HG03108 (cell line): Measurements from ENCODE around the gene HSPG2.
A peak's percentile ranks its signal among the peaks of the same experiment; 100 is the strongest.
"Not testable (repeated sequence)": the region's sequence is repeated elsewhere in the genome, so short reads cannot be mapped to it uniquely, and the experiment has no call there.

ENCODE experiments used
- ATAC-seq: cut with Tn5 transposase; IDR thresholded peaks from one replicate; pipeline ENCODE4 v1.9.1; 2021; ENCODE audit warnings: moderate library complexity; ENCODE audit not compliant: unreplicated experiment

HSPG2 gene

GRCh38 chr1:21937034-21937371 lies at the start of gene HSPG2:
TSS of gene HSPG2 (minus strand) at chr1:21937310. CDS start at chr1:21937217, 93 bp downstream.
- peak; percentile 10 for ATAC-seq

- not testable (repeated sequence) for ATAC-seq
These were observed 49.3 kb upstream of the HSPG2 start for GRCh38 chr1:21986386-21986785.

GRCh38 chr1:21985893-21986292 lies 48.8 kb upstream of the HSPG2 start:
- not testable (repeated sequence) for ATAC-seq

GRCh38 chr1:21983539-21983938 lies 46.4 kb upstream of the HSPG2 start:
- ATAC-seq = not testable (repeated sequence)

- ATAC-seq = not testable (repeated sequence)
These were observed 45.0 kb upstream of the HSPG2 start for GRCh38 chr1:21982122-21982521.

- not testable (repeated sequence) for ATAC-seq
These were observed 44.1 kb upstream of the HSPG2 start for GRCh38 chr1:21981253-21981652.

- not testable (repeated sequence) for ATAC-seq
These were observed 43.6 kb upstream of the HSPG2 start for GRCh38 chr1:21980515-21981220.

GRCh38 chr1:21978209-21978608 lies 41.1 kb upstream of the HSPG2 start:
- ATAC-seq = not testable (repeated sequence)

- ATAC-seq = not testable (repeated sequence)
These were observed 39.7 kb upstream of the HSPG2 start, which contains the start of gene CELA3B for GRCh38 chr1:21976703-21977239. TSS of gene CELA3B (plus strand) at chr1:21977022. CDS start at chr1:21977040, 18 bp downstream.

- ATAC-seq = not testable (repeated sequence)
These were observed 38.2 kb upstream of the HSPG2 start for GRCh38 chr1:21975296-21975695.

- not testable (repeated sequence) for ATAC-seq
These were observed 37.6 kb upstream of the HSPG2 start for GRCh38 chr1:21974699-21975098.

- ATAC-seq = not testable (repeated sequence)
These were observed 36.8 kb upstream of the HSPG2 start for GRCh38 chr1:21973948-21974347.

- ATAC-seq = not testable (repeated sequence)
These were observed 35.9 kb upstream of the HSPG2 start for GRCh38 chr1:21972973-21973441.

- not testable (repeated sequence) for ATAC-seq
These were observed 33.4 kb upstream of the HSPG2 start for GRCh38 chr1:21970523-21970922.

GRCh38 chr1:21969066-21969465 lies 32.0 kb upstream of the HSPG2 start:
- ATAC-seq = not testable (repeated sequence)

- ATAC-seq = not testable (repeated sequence)
These were observed 30.1 kb upstream of the HSPG2 start for GRCh38 chr1:21967216-21967615.

GRCh38 chr1:21966247-21967000 lies 29.3 kb upstream of the HSPG2 start:
- ATAC-seq = no peak

GRCh38 chr1:21963477-21964217 lies 26.5 kb upstream of the HSPG2 start:
- ATAC-seq = no peak

GRCh38 chr1:21961799-21962198 lies 24.7 kb upstream of the HSPG2 start:
- ATAC-seq = no peak

- no peak for ATAC-seq
These were observed 24.2 kb upstream of the HSPG2 start for GRCh38 chr1:21961337-21961736.
